Measurements from ENCODE around the gene AGBL3.
"Not testable (repeated sequence)": the region's sequence is repeated elsewhere in the genome, so short reads cannot be mapped to it uniquely, and the experiment has no call there.

AGBL3 gene

GRCh38 chr7:135102372-135102771 lies 116.1 kb downstream of the AGBL3 start:
- no peaks in the 10 kb centered on the region for H3K9me3 ChIP-seq (ENCODE audit: control insufficient read depth in 2 of 2, low read length in 2 of 2)

GRCh38 chr7:135109562-135109961 lies 123.3 kb downstream of the AGBL3 start:
- Histone ChIP-seq H3K9ac (ENCODE audit: low read length in 2 of 2) (no peak overlapping the region), H3K36me3 (ENCODE audit: control insufficient read depth in 2 of 2, insufficient read depth in 2 of 2, low read length in 2 of 2) (no peaks in the 10 kb centered on the region), H3K27me3 (ENCODE audit: control insufficient read depth in 1 of 2, insufficient read depth in 2 of 2, low read length in 2 of 2) (no peaks in the 10 kb centered on the region), H3K4me3 (ENCODE audit: low read length in 2 of 2) (no peak overlapping the region), H3K27ac (ENCODE audit: low read length) (no peak overlapping the region), H3K4me1 (ENCODE audit: control insufficient read depth, insufficient read depth, low read length) (no peaks in the 10 kb centered on the region), H3K9me3 (ENCODE audit: control insufficient read depth in 2 of 2, low read length in 2 of 2) (no peaks in the 10 kb centered on the region)

More at GRCh38 chr7:135102372-135102771, 116.1 kb downstream of the AGBL3 start:
- Histone ChIP-seq H3K36me3 (ENCODE audit: control insufficient read depth in 2 of 2, insufficient read depth in 2 of 2, low read length in 2 of 2) (no peaks in the 10 kb centered on the region), H3K4me1 (ENCODE audit: control insufficient read depth, insufficient read depth, low read length) (no peaks in the 10 kb centered on the region), H3K4me3 (ENCODE audit: low read length in 2 of 2) (no peak overlapping the region), H3K9ac (ENCODE audit: low read length in 2 of 2) (no peak overlapping the region), H3K27ac (ENCODE audit: low read length) (no peak overlapping the region), H3K27me3 (ENCODE audit: control insufficient read depth in 1 of 2, insufficient read depth in 2 of 2, low read length in 2 of 2) (no peaks in the 10 kb centered on the region)

GRCh38 chr7:135109976-135110375 lies 123.7 kb downstream of the AGBL3 start:
- Histone ChIP-seq H3K9me3 (ENCODE audit: control insufficient read depth in 2 of 2, low read length in 2 of 2) (no peaks in the 10 kb centered on the region), H3K27me3 (ENCODE audit: control insufficient read depth in 1 of 2, insufficient read depth in 2 of 2, low read length in 2 of 2) (no peaks in the 10 kb centered on the region), H3K9ac (ENCODE audit: low read length in 2 of 2) (no peak overlapping the region), H3K27ac (ENCODE audit: low read length) (no peak overlapping the region), H3K4me3 (ENCODE audit: low read length in 2 of 2) (no peak overlapping the region), H3K4me1 (ENCODE audit: control insufficient read depth, insufficient read depth, low read length) (no peaks in the 10 kb centered on the region), H3K36me3 (ENCODE audit: control insufficient read depth in 2 of 2, insufficient read depth in 2 of 2, low read length in 2 of 2) (no peaks in the 10 kb centered on the region)

GRCh38 chr7:135111379-135111778 lies 125.1 kb downstream of the AGBL3 start:
- Histone ChIP-seq H3K4me3 (ENCODE audit: low read length in 2 of 2) (no peak overlapping the region), H3K4me1 (ENCODE audit: control insufficient read depth, insufficient read depth, low read length) (no peaks in the 10 kb centered on the region), H3K9ac (ENCODE audit: low read length in 2 of 2) (no peak overlapping the region), H3K9me3 (ENCODE audit: control insufficient read depth in 2 of 2, low read length in 2 of 2) (no peaks in the 10 kb centered on the region), H3K36me3 (ENCODE audit: control insufficient read depth in 2 of 2, insufficient read depth in 2 of 2, low read length in 2 of 2) (no peaks in the 10 kb centered on the region), H3K27me3 (ENCODE audit: control insufficient read depth in 1 of 2, insufficient read depth in 2 of 2, low read length in 2 of 2) (no peaks in the 10 kb centered on the region), H3K27ac (ENCODE audit: low read length) (no peak overlapping the region)

GRCh38 chr7:135114622-135115021 lies 128.3 kb downstream of the AGBL3 start:
- Histone ChIP-seq H3K36me3 (ENCODE audit: control insufficient read depth in 2 of 2, insufficient read depth in 2 of 2, low read length in 2 of 2) (no peaks in the 10 kb centered on the region), H3K27me3 (ENCODE audit: control insufficient read depth in 1 of 2, insufficient read depth in 2 of 2, low read length in 2 of 2) (no peaks in the 10 kb centered on the region), H3K9me3 (ENCODE audit: control insufficient read depth in 2 of 2, low read length in 2 of 2) (no peaks in the 10 kb centered on the region), H3K4me3 (ENCODE audit: low read length in 2 of 2) (no peak overlapping the region), H3K9ac (ENCODE audit: low read length in 2 of 2) (no peak overlapping the region), H3K4me1 (ENCODE audit: control insufficient read depth, insufficient read depth, low read length) (no peaks in the 10 kb centered on the region), H3K27ac (ENCODE audit: low read length) (no peak overlapping the region)

GRCh38 chr7:135117096-135117495 lies 130.8 kb downstream of the AGBL3 start:
- Histone ChIP-seq H3K9me3 (ENCODE audit: control insufficient read depth in 2 of 2, low read length in 2 of 2) (no peaks in the 10 kb centered on the region), H3K4me3 (ENCODE audit: low read length in 2 of 2) (no peak overlapping the region), H3K4me1 (ENCODE audit: control insufficient read depth, insufficient read depth, low read length) (no peaks in the 10 kb centered on the region), H3K9ac (ENCODE audit: low read length in 2 of 2) (no peak overlapping the region), H3K36me3 (ENCODE audit: control insufficient read depth in 2 of 2, insufficient read depth in 2 of 2, low read length in 2 of 2) (no peaks in the 10 kb centered on the region), H3K27ac (ENCODE audit: low read length) (no peak overlapping the region), H3K27me3 (ENCODE audit: control insufficient read depth in 1 of 2, insufficient read depth in 2 of 2, low read length in 2 of 2) (no peaks in the 10 kb centered on the region)

GRCh38 chr7:135121868-135122267 lies 135.6 kb downstream of the AGBL3 start:
- no peaks in the 10 kb centered on the region for H3K36me3 ChIP-seq (ENCODE audit: control insufficient read depth in 2 of 2, insufficient read depth in 2 of 2, low read length in 2 of 2)
- H3K27ac ChIP-seq (ENCODE audit: low read length), result no peak overlapping the region
- H3K4me1 ChIP-seq (ENCODE audit: control insufficient read depth, insufficient read depth, low read length), result no peaks in the 10 kb centered on the region
- no peak overlapping the region for H3K4me3 ChIP-seq (ENCODE audit: low read length in 2 of 2)
- no peaks in the 10 kb centered on the region for H3K27me3 ChIP-seq (ENCODE audit: control insufficient read depth in 1 of 2, insufficient read depth in 2 of 2, low read length in 2 of 2)
- H3K9ac ChIP-seq (ENCODE audit: low read length in 2 of 2), result no peak overlapping the region
- H3K9me3 ChIP-seq (ENCODE audit: control insufficient read depth in 2 of 2, low read length in 2 of 2), result no peaks in the 10 kb centered on the region

GRCh38 chr7:135124631-135125030 lies 138.3 kb downstream of the AGBL3 start:
- H3K9me3 ChIP-seq (ENCODE audit: control insufficient read depth in 2 of 2, low read length in 2 of 2); H3K4me1 ChIP-seq (ENCODE audit: control insufficient read depth, insufficient read depth, low read length); H3K36me3 ChIP-seq (ENCODE audit: control insufficient read depth in 2 of 2, insufficient read depth in 2 of 2, low read length in 2 of 2); H3K9ac ChIP-seq (ENCODE audit: low read length in 2 of 2); H3K4me3 ChIP-seq (ENCODE audit: low read length in 2 of 2); H3K27me3 ChIP-seq (ENCODE audit: control insufficient read depth in 1 of 2, insufficient read depth in 2 of 2, low read length in 2 of 2); H3K27ac ChIP-seq (ENCODE audit: low read length): not testable (repeated sequence)

- no peaks in the 10 kb centered on the region for H3K27me3 ChIP-seq (ENCODE audit: control insufficient read depth in 1 of 2, insufficient read depth in 2 of 2, low read length in 2 of 2)
- peaks cover 0 to 5% of the 10 kb centered on the region in 2 donors for H3K9me3 ChIP-seq (ENCODE audit: control insufficient read depth in 2 of 2, low read length in 2 of 2)
- no peak overlapping the region for H3K4me3 ChIP-seq (ENCODE audit: low read length in 2 of 2)
- H3K27ac ChIP-seq (ENCODE audit: low read length), result no peak overlapping the region
- no peaks in the 10 kb centered on the region for H3K4me1 ChIP-seq (ENCODE audit: control insufficient read depth, insufficient read depth, low read length)
- H3K36me3 ChIP-seq (ENCODE audit: control insufficient read depth in 2 of 2, insufficient read depth in 2 of 2, low read length in 2 of 2), result no peaks in the 10 kb centered on the region
- H3K9ac ChIP-seq (ENCODE audit: low read length in 2 of 2), result no peak overlapping the region
Observed at GRCh38 chr7:135128931-135129330, 142.6 kb downstream of the AGBL3 start.

GRCh38 chr7:135129579-135129978 lies 143.3 kb downstream of the AGBL3 start:
- peaks cover 0 to 5% of the 10 kb centered on the region in 2 donors for H3K9me3 ChIP-seq (ENCODE audit: control insufficient read depth in 2 of 2, low read length in 2 of 2)

GRCh38 chr7:135143885-135144668 lies 157.8 kb downstream of the AGBL3 start:
- Histone ChIP-seq H3K9ac (ENCODE audit: low read length in 2 of 2) (no peak overlapping the region), H3K27ac (ENCODE audit: low read length) (no peak overlapping the region), H3K36me3 (ENCODE audit: control insufficient read depth in 2 of 2, insufficient read depth in 2 of 2, low read length in 2 of 2) (no peaks in the 10 kb centered on the region), H3K27me3 (ENCODE audit: control insufficient read depth in 1 of 2, insufficient read depth in 2 of 2, low read length in 2 of 2) (no peaks in the 10 kb centered on the region), H3K9me3 (ENCODE audit: control insufficient read depth in 2 of 2, low read length in 2 of 2) (no peaks in the 10 kb centered on the region), H3K4me3 (ENCODE audit: low read length in 2 of 2) (no peak overlapping the region), H3K4me1 (ENCODE audit: control insufficient read depth, insufficient read depth, low read length) (peaks cover 4% of the 10 kb centered on the region)

More at GRCh38 chr7:135129579-135129978, 143.3 kb downstream of the AGBL3 start:
- H3K4me3 ChIP-seq (ENCODE audit: low read length in 2 of 2), result no peak overlapping the region
- H3K27me3 ChIP-seq (ENCODE audit: control insufficient read depth in 1 of 2, insufficient read depth in 2 of 2, low read length in 2 of 2), result no peaks in the 10 kb centered on the region
- no peak overlapping the region for H3K27ac ChIP-seq (ENCODE audit: low read length)
- no peaks in the 10 kb centered on the region for H3K36me3 ChIP-seq (ENCODE audit: control insufficient read depth in 2 of 2, insufficient read depth in 2 of 2, low read length in 2 of 2)
- no peak overlapping the region for H3K9ac ChIP-seq (ENCODE audit: low read length in 2 of 2)
- no peaks in the 10 kb centered on the region for H3K4me1 ChIP-seq (ENCODE audit: control insufficient read depth, insufficient read depth, low read length)

Measured in stomach smooth muscle (tissue), 2 donors.